CD8-positive, alpha-beta memory T cell (primary cell): ENCODE data around the gene CCDC51. TPM values are rescaled to one million over a fixed set of nuclear protein-coding genes. Genes with fewer than 3 reads are reported as not detected.

Source experiments
- CTCF ChIA-PET: fragments of 350-600 bp; sonication (Branson Sonifier 250); formaldehyde crosslinking; loops from one replicate; lab custom pipeline; 2021; ENCODE audit warnings: antibody characterized with exemption; lab: Charles Lee
- POLR2A ChIA-PET: fragments of 350-600 bp; sonication (Branson Sonifier 250); formaldehyde crosslinking; loops from one replicate; lab custom pipeline; 2021; ENCODE audit warnings: antibody characterized with exemption; lab: Charles Lee
- DNase-seq, 5 donors: peaks; one replicate each; pipeline versions ENCODE4 v3.0.0 to v3.0.0-alpha.2; 2020 to 2022; ENCODE audit warnings: mixed read lengths in 1 of 5
- H3K27ac ChIP-seq: one replicate; pipeline ENCODE4 v1.7.0; 2013; ENCODE audit warnings: low read depth, mild to moderate bottlenecking, low read length, moderate library complexity
- H3K27me3 ChIP-seq: 2 replicates; pipeline ENCODE4 v1.7.0; 2013; ENCODE audit warnings: low read length, mild to moderate bottlenecking; ENCODE audit not compliant: insufficient read depth, poor library complexity, severe bottlenecking
- H3K36me3 ChIP-seq: 2 replicates; pipeline ENCODE4 v1.7.0; 2013; ENCODE audit warnings: mild to moderate bottlenecking, low read length, moderate library complexity; ENCODE audit not compliant: insufficient read depth
- H3K4me1 ChIP-seq: 2 replicates; pipeline ENCODE4 v1.7.0; 2013; ENCODE audit warnings: mild to moderate bottlenecking, low read length, moderate library complexity; ENCODE audit not compliant: insufficient read depth
- H3K4me3 ChIP-seq: 2 replicates; pipeline ENCODE4 v1.7.0; 2013; ENCODE audit warnings: mild to moderate bottlenecking, low read length
- H3K9me3 ChIP-seq: 2 replicates; pipeline ENCODE4 v1.7.0; 2013; ENCODE audit warnings: mild to moderate bottlenecking, low read length
- H3K27ac Mint-ChIP-seq, 8 donors: one replicate each; pipeline ENCODE4 v1.8.0; 2020 to 2021; ENCODE audit warnings: mixed read lengths in 8 of 8, mild to moderate bottlenecking in 6 of 8, inconsistent platforms in 3 of 8, moderate library complexity in 3 of 8
- H3K27me3 Mint-ChIP-seq, 2 donors: one replicate each; pipeline ENCODE4 v1.8.0; 2020 to 2021; ENCODE audit warnings: mixed read lengths in 2 of 2, mild to moderate bottlenecking in 1 of 2, moderate library complexity in 1 of 2
- H3K36me3 Mint-ChIP-seq, 3 donors: one replicate each; pipeline ENCODE4 v1.8.0; 2020 to 2021; ENCODE audit warnings: mixed read lengths in 3 of 3, inconsistent platforms in 1 of 3, mild to moderate bottlenecking in 1 of 3
- H3K4me1 Mint-ChIP-seq, 3 donors: one replicate each; pipeline ENCODE4 v1.8.0; 2020 to 2021; ENCODE audit warnings: mixed read lengths in 3 of 3, inconsistent platforms in 1 of 3, mild to moderate bottlenecking in 1 of 3
- H3K4me3 Mint-ChIP-seq, 7 donors: one replicate each; pipeline ENCODE4 v1.8.0; 2020 to 2021; ENCODE audit warnings: mixed read lengths in 7 of 7, mild to moderate bottlenecking in 6 of 7, moderate library complexity in 4 of 7, inconsistent platforms in 2 of 7
- H3K9me3 Mint-ChIP-seq, 5 donors: one replicate each; pipeline ENCODE4 v1.8.0; 2020 to 2022; ENCODE audit warnings: mixed read lengths in 5 of 5, mild to moderate bottlenecking in 3 of 5, moderate library complexity in 2 of 5, inconsistent platforms in 1 of 5
- polyA plus RNA-seq: library from polyadenylated mRNA; unstranded; fragments of 300-500 nt; fragmentation: Illumina TruSeq; gene quantifications from one replicate; pipeline ENCODE4 v1.2.3, GENCODE V29; 2021
- total RNA-seq, 2 experiments: library from RNA; stranded (reverse); gene quantifications; one replicate each; pipeline ENCODE4 v1.2.3, GENCODE V29; 2021

CCDC51 gene
- total and polyA plus RNA-seq, 3 experiments from 2014 or later, result 11.3 to 26.0 (median 24.2) TPM

GRCh38 chr3:48440590-48440958 is 655 bp upstream of the CCDC51 start:
- POLR2A ChIA-PET, result interaction anchor here (0.8 to 3.0 kb wide), 6 partner anchors 32 to 172 kb away, joined by 3 to 18 read pairs (median 4); partner anchors contain the start of gene SHISA5
- DNase-seq, result peak in 2 of 5 donors; percentile 13 to 28
- H3K4me1 Mint-ChIP-seq, result peaks cover 30 to 50% (median 34%) of the 10 kb centered on the region in 3 donors
- H3K9me3 ChIP-seq, result no peaks in the 10 kb centered on the region
- H3K27me3 Mint-ChIP-seq, result no peaks in the 10 kb centered on the region
- CTCF ChIA-PET, result interaction anchor here (1.1 to 2.4 kb wide), 10 partner anchors 8 to 117 kb away, joined by 3 to 17 read pairs (median 8); partner anchors contain the start of genes PFKFB4, PLXNB1 and SHISA5
- H3K36me3 ChIP-seq, result peaks cover 17% of the 10 kb centered on the region
- H3K9me3 Mint-ChIP-seq, result no peaks in the 10 kb centered on the region
- H3K36me3 Mint-ChIP-seq, result peaks cover 0 to 45% (median 5%) of the 10 kb centered on the region in 3 donors
- peak overlapping the region; percentile 62 for H3K4me3 ChIP-seq
- no peaks in the 10 kb centered on the region for H3K27me3 ChIP-seq
- peak overlapping the region; percentile 84 to 99 (median 93) for H3K4me3 Mint-ChIP-seq
- peak overlapping the region in 6 of 8 donors; percentile 96 to 100 (median 100) for H3K27ac Mint-ChIP-seq
- H3K27ac ChIP-seq, result peak overlapping the region; percentile 96
- peaks cover 35% of the 10 kb centered on the region for H3K4me1 ChIP-seq

DNA sequence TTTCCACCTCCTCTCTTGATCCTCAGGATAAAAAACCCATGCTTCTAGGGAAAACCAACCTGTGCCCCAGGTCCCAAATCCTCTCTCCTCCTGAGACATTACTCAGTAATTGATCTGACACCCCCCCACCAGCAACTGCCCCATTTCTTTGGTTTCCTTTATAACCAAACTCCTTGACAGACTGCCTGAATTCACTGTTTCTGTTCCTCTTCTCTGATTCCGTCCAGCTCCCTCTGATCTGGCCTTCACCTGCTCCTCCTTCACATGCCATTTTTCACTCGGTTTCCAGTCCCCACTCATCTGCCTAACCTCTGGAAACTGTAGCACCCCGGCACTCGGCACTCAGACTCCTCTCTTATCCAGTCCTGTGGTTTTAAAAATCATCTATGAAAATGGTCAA is 2.1 kb downstream of the CCDC51 start:
- Histone ChIP-seq H3K27ac (no peak overlapping the region), H3K27me3 (no peaks in the 10 kb centered on the region), H3K4me3 (no peak overlapping the region), H3K4me1 (peaks cover 41% of the 10 kb centered on the region), H3K36me3 (peaks cover 14% of the 10 kb centered on the region), H3K9me3 (no peaks in the 10 kb centered on the region)
- ChIA-PET POLR2A (no interaction called here), CTCF (interaction anchor here (2.2 to 6.4 kb wide), 3 partner anchors 33 to 92 kb away, joined by 5 to 176 read pairs (median 69); a partner anchor contains a TSS)
- Mint-ChIP-seq H3K9me3 (no peaks in the 10 kb centered on the region), H3K4me3 (no peak overlapping the region), H3K27ac (peak overlapping the region in 3 of 8 donors; percentile 38 to 99 (median 51)), H3K4me1 (peaks cover 32 to 53% (median 41%) of the 10 kb centered on the region in 3 donors), H3K27me3 (no peaks in the 10 kb centered on the region), H3K36me3 (peaks cover 0 to 38% (median 3%) of the 10 kb centered on the region in 3 donors)
- peak in 1 of 5 donors; percentile 8 for DNase-seq

GRCh38 chr3:48436855-48437254 is 3.1 kb downstream of the CCDC51 start:
- Mint-ChIP-seq H3K36me3 (peaks cover 0 to 36% (median 3%) of the 10 kb centered on the region in 3 donors), H3K9me3 (no peaks in the 10 kb centered on the region), H3K27ac (no peak overlapping the region), H3K4me1 (peaks cover 27 to 45% (median 35%) of the 10 kb centered on the region in 3 donors), H3K27me3 (no peaks in the 10 kb centered on the region), H3K4me3 (no peak overlapping the region)
- no peak overlapping the region for H3K27ac ChIP-seq
- no peak for DNase-seq
- CTCF ChIA-PET, result interaction anchor here (0.5 to 6.4 kb wide), 34 partner anchors 9 to 1305 kb away, joined by 3 to 176 read pairs (median 10); partner anchors contain the start of genes ARIH2, ATRIP, PFKFB4 and SHISA5
- no peaks in the 10 kb centered on the region for H3K9me3 ChIP-seq
- peaks cover 37% of the 10 kb centered on the region for H3K4me1 ChIP-seq
- peaks cover 10% of the 10 kb centered on the region for H3K36me3 ChIP-seq
- H3K27me3 ChIP-seq, result no peaks in the 10 kb centered on the region
- no peak overlapping the region for H3K4me3 ChIP-seq
- POLR2A ChIA-PET, result interaction anchor here (0.9 kb wide), 2 partner anchors 70 to 72 kb away, joined by 3 read pairs; no protein-coding TSS in a partner anchor

DNA sequence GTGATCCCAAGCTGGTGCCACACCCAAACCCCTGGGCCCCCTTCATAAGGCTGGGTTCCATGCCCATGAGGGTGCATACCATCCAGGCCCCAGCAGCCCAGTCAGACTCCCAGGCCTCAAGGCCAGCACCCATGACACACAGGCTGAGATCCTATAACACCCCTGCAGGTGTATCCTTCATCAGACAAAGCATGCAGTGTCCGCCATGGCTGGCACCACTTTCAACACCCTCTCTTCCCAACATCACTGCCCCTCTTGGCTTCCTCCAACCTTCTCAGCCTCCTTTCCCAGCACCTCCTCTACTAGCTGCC is 3.5 kb downstream of the CCDC51 start:
- H3K4me3 Mint-ChIP-seq, result no peak overlapping the region
- H3K9me3 Mint-ChIP-seq, result no peaks in the 10 kb centered on the region
- Histone ChIP-seq H3K4me1 (peaks cover 33% of the 10 kb centered on the region), H3K4me3 (no peak overlapping the region), H3K9me3 (no peaks in the 10 kb centered on the region), H3K36me3 (peaks cover 6% of the 10 kb centered on the region), H3K27ac (no peak overlapping the region), H3K27me3 (no peaks in the 10 kb centered on the region)
- ChIA-PET POLR2A (interaction anchor here (0.7 to 1.5 kb wide), 6 partner anchors 9 to 77 kb away, joined by 3 to 5 read pairs (median 4); no protein-coding TSS in a partner anchor), CTCF (interaction anchor here (0.5 to 6.4 kb wide), 65 partner anchors 8 to 1304 kb away, joined by 3 to 176 read pairs (median 6); partner anchors contain the start of genes ARIH2, ATRIP, NME6 and PFKFB4)
- no peak for DNase-seq
- peaks cover 0 to 3% of the 10 kb centered on the region in 2 donors for H3K27me3 Mint-ChIP-seq
- peaks cover 23 to 43% (median 31%) of the 10 kb centered on the region in 3 donors for H3K4me1 Mint-ChIP-seq
- H3K36me3 Mint-ChIP-seq, result peaks cover 0 to 35% (median under 1%) of the 10 kb centered on the region in 3 donors
- no peak overlapping the region for H3K27ac Mint-ChIP-seq

- POLR2A ChIA-PET, result interaction anchor here (0.5 to 1.5 kb wide), 7 partner anchors 9 to 77 kb away, joined by 3 to 7 read pairs (median 4); no protein-coding TSS in a partner anchor
- CTCF ChIA-PET, result interaction anchor here (0.5 to 6.4 kb wide), 65 partner anchors 8 to 1304 kb away, joined by 3 to 176 read pairs (median 6); partner anchors contain the start of genes ARIH2, ATRIP, NME6 and PFKFB4
- no peak overlapping the region for H3K27ac Mint-ChIP-seq
- Histone ChIP-seq H3K4me3 (no peak overlapping the region), H3K27me3 (no peaks in the 10 kb centered on the region), H3K4me1 (peaks cover 29% of the 10 kb centered on the region), H3K36me3 (peaks cover 4% of the 10 kb centered on the region), H3K9me3 (no peaks in the 10 kb centered on the region), H3K27ac (no peak overlapping the region)
- H3K4me1 Mint-ChIP-seq, result peaks cover 22 to 41% (median 26%) of the 10 kb centered on the region in 3 donors
- DNase-seq, result peak; percentile 77 to 90 (median 81)
- no peak overlapping the region for H3K4me3 Mint-ChIP-seq
- H3K9me3 Mint-ChIP-seq, result no peaks in the 10 kb centered on the region
- peaks cover 0 to 33% (median 0%) of the 10 kb centered on the region in 3 donors for H3K36me3 Mint-ChIP-seq
- peaks cover 0 to 3% of the 10 kb centered on the region in 2 donors for H3K27me3 Mint-ChIP-seq
Measured at GRCh38 chr3:48435774-48436476, 4.0 kb downstream of the CCDC51 start.

DNA sequence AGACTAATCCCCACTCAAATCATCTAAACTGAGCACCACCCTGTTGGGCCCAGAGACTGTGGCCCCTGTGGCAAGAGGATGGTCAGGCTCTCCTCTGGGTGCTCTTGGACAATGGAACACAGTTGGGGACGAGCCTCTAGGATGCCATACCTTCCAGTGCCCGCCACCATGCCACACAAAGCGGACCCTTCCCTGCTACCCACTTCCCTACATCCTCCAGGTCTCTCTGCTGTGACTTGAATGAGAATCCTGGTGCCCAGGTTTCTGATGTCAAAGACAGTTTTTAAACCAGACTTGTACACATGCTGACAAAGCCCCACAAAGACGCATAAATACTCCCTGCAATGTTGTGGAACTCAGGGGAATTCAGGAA is 4.7 kb downstream of the CCDC51 start:
- no peak overlapping the region for H3K4me3 ChIP-seq
- CTCF ChIA-PET, result interaction anchor here (1.1 to 6.4 kb wide), 38 partner anchors 7 to 278 kb away, joined by 3 to 176 read pairs (median 10); partner anchors contain the start of genes ATRIP, PFKFB4 and SHISA5
- Mint-ChIP-seq H3K9me3 (no peaks in the 10 kb centered on the region), H3K27ac (peak overlapping the region in 2 of 8 donors; percentile 29 to 82), H3K4me3 (no peak overlapping the region), H3K36me3 (peaks cover 0 to 26% (median 0%) of the 10 kb centered on the region in 3 donors), H3K27me3 (peaks cover 0 to 3% of the 10 kb centered on the region in 2 donors), H3K4me1 (peaks cover 20 to 41% (median 25%) of the 10 kb centered on the region in 3 donors)
- peaks cover 32% of the 10 kb centered on the region for H3K4me1 ChIP-seq
- DNase-seq, result peak in 1 of 5 donors; percentile 30
- peaks cover 4% of the 10 kb centered on the region for H3K36me3 ChIP-seq
- H3K9me3 ChIP-seq, result no peaks in the 10 kb centered on the region
- no peaks in the 10 kb centered on the region for H3K27me3 ChIP-seq
- POLR2A ChIA-PET, result interaction anchor here (1.3 to 1.5 kb wide), 2 partner anchors 10 to 38 kb away, joined by 3 to 4 read pairs; no protein-coding TSS in a partner anchor
- no peak overlapping the region for H3K27ac ChIP-seq

DNA sequence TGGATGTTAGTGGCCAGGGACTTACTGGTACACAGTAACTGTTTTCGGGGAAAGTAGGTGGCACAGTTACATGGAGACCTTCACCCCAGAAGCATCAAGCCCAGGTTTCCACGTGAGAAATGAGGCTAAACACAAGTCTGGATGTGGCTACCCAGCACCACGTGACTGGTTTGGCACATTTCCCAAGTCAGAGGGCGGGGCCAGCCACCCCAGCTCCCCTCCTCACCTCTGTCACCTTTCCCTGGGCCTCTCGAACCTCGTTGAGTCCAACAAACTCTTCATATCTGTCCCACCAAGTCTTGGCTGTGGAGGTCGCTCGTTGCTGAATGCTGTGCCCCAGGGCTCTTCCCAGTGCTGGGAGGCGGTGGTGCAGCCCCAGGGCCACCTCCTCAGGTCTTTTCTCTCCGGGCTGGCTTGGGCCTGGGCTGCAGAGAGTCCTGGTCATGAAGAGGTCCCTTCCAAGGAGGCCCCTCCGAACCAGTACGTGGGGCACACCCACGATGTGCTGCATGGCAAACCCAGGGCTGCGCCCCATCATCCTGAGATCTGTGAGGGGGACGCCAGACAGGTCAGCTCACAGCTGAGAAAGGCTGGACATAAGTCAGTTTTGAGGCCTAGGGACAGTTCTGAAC is 5.2 kb downstream of the CCDC51 start:
- Mint-ChIP-seq H3K27ac (peak overlapping the region in 2 of 8 donors; percentile 4 to 79), H3K4me1 (peaks cover 16 to 40% (median 20%) of the 10 kb centered on the region in 3 donors), H3K4me3 (no peak overlapping the region), H3K36me3 (peaks cover 0 to 21% (median 0%) of the 10 kb centered on the region in 3 donors), H3K27me3 (peaks cover 0 to 3% of the 10 kb centered on the region in 2 donors), H3K9me3 (no peaks in the 10 kb centered on the region)
- peaks cover 35% of the 10 kb centered on the region for H3K4me1 ChIP-seq
- no peaks in the 10 kb centered on the region for H3K27me3 ChIP-seq
- no peak overlapping the region for H3K27ac ChIP-seq
- DNase-seq, result peak in 1 of 5 donors; percentile 58
- CTCF ChIA-PET, result interaction anchor here (1.2 to 6.4 kb wide), 9 partner anchors 11 to 120 kb away, joined by 3 to 176 read pairs (median 28); partner anchors contain the start of genes ATRIP and PFKFB4
- no peak overlapping the region for H3K4me3 ChIP-seq
- H3K36me3 ChIP-seq, result peaks cover 4% of the 10 kb centered on the region
- POLR2A ChIA-PET, result no interaction called here
- H3K9me3 ChIP-seq, result no peaks in the 10 kb centered on the region
